Activated T-cell treated with anti-CD3 and anti-CD28 coated beads, Interleukin-2, amount 50 U/mL, for 1 hour (primary cell): ENCODE results near the gene STS.

Experiments used
- DNase-seq: peaks from one replicate; pipeline ENCODE4 v3.0.0-alpha.2; 2020

Gene STS

DNA sequence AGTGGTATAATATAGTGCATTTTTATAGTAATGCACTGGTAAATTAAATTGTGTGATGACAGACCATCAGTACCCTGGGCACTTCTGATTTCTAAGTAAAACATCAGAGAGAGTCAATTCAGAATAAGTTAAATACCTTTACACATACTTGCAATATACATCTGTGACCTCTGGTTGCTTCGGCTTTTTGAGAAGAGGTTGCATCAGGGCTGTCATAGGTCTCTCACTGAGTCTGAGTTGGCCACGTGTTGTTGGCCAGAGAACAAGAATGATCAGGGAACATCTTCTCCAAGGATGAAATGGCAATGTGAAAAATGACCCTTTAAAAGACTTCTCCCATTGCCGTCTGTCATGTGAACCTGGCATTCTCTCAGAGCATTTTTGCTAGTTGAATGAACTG lies 37.3 kb downstream of the STS start:
- DNase-seq, result no peak

DNA sequence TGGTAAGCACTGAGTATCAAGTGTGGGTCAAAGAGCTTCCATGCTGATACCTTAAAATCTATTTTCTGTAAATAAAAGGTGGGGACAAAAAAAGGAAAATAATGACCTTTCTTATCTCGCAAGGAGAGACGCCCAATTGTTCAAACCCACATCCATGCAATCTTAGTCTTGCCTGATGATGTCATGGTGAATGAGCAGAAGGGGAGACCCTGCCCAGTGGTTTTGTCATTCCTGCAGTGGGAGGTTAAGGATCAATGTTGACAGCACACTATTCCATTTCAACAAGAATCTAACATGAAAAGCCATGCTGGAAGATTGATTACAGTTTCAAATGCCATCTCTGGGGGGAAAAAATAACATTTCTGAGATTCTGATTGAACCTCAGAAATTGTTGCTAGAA lies 41.2 kb downstream of the STS start:
- no peak for DNase-seq

DNA sequence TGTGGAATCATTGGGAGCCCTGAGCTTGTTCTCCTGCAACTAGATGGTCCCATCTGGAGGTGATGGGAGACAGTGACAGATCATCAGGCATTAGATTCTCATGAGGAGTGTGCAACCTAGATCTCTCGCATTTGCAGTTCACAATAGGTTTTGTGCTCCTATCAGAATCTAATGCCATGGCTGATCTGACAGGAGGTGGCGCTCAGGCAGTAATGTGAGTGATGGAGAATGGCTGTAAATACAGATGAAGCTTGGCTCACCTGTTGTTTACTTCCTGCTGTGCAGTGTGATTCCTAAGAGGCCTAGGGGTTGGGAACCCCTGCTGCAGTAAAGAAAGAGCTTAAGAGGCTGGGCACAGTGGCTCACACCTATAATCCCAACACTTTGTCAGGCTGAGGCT lies 42.6 kb downstream of the STS start:
- DNase-seq, result no peak

DNA sequence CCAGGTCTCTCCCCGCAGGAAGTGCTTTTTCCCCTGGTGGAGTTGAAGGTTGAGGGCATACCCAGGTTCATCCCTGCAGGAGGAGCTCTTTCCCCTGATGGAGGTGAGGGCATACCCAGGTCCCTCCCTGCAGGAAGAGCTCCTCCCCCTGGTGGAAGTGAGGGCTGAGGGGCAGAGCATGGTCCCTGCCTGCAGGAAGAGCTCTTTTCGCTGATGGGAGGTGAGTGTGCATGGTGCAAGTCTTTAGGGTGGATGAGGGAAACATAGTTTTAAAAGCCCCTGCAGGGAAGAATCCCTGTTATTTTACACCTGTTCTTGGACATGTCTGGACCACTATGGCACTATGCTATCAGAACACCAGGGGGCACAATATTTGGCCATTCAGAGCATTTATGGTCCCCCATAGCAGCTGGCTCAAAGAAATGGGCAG lies 44.2 kb downstream of the STS start:
- DNase-seq, result no peak

DNA sequence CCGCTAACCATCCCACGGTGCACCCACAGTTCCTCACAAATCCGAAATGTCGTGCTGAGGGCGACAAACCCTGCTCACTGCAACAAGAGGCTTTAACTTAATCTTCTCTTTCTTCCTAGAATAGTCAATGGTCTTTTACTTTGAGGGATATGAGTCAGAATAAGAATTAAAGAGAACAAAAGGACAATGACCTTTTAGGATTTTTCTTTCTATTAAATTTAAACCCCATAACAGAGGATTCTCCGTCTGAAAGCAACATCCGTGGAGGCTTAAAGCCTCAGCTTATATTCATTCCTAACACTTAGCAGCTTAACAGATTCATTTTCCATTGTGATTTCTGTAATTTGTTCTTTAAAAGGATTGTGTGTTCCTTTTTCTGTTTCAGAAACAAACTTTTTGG lies 45.4 kb downstream of the STS start:
- DNase-seq, result no peak

DNA sequence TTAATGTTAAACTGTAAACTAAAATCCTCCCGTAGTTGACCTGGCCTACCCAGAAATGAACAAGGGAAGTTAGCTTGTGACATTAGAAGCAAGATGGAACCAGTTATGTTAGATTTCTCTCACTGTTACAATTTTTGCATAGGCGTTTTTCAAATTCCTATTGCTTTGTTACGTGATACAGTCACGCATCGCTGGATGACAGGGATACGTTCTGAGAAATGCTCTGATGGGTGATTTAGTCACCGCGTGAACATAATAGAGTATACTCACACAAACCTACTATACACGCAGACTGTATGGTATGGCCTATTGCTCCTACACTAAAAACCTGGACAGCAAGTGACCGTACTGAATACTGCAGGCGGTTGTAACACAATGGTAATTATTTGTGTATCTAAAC lies 47.1 kb downstream of the STS start:
- no peak for DNase-seq
